NCI-H1092 (cell line): ENCODE results near the gene ZNHIT3.
A peak's percentile ranks its signal among the peaks of the same experiment; 100 is the strongest.
"Not testable (repeated sequence)": the region's sequence is repeated elsewhere in the genome, so short reads cannot be mapped to it uniquely, and the experiment has no call there.

Experiments
- DNase-seq: peaks from one replicate; lab custom pipeline; 2025; lab: John Stamatoyannopoulos, UW

Gene ZNHIT3

DNA sequence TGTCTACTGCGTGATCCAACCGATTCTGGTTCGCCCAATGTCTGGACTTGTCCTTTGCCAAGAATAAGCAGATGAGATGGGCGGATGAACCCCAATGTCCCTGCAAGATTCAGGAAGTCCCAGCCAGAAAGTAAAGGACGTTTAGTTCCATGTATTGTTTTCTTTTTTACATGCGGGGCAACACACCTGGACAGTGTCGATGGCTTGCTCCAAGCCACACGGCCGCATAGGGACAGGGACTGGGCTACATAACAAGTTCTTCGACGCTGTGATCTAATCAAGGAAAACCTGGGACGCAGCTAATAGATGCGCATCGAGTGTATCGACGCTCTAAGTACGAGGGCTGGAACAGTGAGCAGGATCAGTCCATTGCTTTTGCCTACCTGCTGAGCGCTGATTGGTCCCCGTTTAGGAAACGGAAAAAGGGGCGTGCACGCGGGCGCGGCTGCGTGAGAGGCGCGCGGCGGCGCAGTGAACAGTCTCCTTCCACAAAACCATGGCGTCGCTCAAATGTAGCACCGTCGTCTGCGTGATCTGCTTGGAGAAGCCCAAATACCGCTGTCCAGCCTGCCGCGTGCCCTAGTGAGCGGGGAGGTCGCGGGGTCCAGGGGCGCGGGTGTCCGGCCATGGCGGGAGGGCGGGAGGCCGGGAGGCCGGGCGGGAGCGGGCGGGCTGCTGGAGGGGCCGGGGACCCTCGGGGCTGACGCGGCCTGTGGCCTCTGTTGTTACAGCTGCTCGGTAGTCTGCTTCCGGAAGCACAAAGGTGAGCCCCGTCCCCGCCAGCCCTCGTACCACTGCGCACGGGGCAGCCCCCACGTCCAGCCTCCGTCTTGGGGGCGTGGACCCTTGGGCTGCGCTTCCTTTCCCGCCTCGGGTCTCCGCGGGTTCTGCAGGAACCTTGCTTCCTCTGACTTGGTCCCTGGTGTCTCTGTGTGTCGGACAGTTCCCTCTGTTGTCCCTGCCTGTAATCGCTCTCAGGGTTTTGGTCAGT lies at the start of gene ZNHIT3:
Gene ZNHIT3 (plus strand): TSS at position 478 of the 991 bp plus-strand sequence. CDS start 19 bp downstream, at position 497.
- peak; percentile 89 for DNase-seq

- not testable (repeated sequence) for DNase-seq
Observed at GRCh38 chr17:36441792-36442191, 44.7 kb upstream of the ZNHIT3 start.

- DNase-seq: no peak
Observed at GRCh38 chr17:36443777-36444176, 42.7 kb upstream of the ZNHIT3 start.

DNA sequence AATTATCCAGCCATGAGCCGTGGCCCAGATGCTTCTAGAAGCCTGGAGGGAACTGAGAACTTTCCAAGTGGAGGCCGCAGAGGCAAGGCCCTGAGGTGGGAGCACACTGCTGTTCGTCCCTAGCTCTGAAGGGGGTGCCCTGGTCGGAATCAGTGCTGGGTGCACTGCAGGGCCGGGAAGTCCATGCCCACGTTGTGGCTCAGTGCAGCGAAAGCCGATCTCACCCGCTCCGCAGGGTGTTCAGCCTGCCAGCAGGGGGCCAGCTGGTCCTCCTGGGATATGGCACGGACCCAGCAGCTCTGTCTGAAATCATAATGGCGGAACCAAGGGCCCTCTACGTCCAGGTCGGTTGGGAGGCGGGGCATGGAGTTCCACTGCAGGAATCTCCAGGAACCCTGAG lies 36.5 kb upstream of the ZNHIT3 start:
- DNase-seq: not testable (repeated sequence)

DNA sequence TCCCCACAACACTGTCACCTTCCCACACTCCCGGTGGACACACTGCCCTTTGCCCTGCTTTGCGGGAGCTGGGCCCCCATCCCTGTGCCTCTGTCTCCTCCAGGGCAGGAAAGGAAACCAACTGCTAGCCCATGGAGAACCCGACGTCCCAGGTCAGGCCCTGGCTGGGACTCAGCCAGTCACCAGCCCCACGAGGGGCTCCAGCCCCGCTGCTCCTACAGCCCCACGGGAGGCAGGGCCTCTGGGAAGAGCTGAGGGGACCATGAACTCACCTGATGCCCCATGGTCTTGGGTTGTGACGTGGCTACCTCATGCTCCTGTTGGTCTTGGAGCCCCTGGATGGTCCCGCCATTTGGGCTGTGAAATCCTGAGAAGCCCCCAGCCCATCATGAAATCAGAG lies 33.6 kb upstream of the ZNHIT3 start:
- not testable (repeated sequence) for DNase-seq

GRCh38 chr17:36457701-36458100 lies 28.8 kb upstream of the ZNHIT3 start:
- not testable (repeated sequence) for DNase-seq

DNA sequence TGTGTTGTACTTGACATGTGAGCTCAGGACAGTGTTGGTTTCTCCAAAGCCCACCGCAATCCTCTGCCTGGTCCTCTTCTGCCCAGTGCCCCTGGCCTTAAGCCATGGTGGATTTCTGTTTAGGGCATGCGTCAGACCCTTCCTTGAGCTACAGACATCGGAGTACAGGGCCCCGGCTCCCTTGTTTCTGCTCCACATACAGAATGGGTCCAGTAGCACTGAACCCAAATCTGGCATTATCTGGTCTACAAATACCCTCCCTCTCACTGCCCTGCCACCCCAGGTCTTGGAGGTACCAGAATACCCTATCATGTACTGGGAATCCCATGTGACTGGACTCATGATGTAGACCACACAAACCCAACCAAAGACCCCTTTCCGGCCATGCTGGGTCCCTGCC lies 27.4 kb upstream of the ZNHIT3 start:
- no peak for DNase-seq

GRCh38 chr17:36459601-36460000 lies 26.9 kb upstream of the ZNHIT3 start:
- no peak for DNase-seq

- DNase-seq: no peak
Observed at GRCh38 chr17:36460265-36460937, 26.1 kb upstream of the ZNHIT3 start.

DNA sequence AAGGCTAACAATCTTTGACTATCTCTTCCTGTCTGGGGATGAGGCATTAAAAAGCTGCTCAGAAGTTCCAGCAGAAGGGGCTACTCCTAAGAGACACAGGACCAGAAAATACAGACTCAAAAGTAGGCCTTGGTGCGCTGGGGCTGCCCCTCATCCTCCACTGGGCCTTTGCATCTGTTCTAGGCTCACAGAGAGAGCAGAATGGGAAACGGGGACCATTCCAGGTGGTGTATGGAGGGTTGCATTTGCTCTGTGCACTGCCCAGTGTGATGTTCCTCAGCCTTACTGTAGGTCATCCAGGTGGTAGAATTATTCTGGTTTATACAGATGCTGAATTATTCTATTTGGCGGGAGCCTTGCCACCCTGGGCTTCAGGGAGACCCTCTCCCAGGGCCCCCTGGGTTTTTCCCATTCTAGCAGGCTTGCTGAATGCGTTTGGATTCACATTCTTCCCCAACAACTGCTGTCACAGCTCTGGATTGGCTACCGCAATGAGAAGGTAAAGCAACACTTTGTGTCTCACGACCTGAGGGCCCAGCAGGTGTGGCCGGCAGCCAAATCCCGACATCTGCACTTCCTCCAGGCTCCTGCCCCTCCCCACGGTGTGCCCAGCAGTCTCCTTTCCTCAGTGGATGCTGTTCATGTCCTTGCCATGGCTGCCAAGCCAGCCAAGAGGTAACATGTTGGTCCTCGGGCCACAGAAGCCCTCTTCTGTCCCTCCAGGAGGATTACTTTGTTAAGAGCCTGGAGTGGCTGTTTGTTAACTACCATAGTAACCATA lies 25.0 kb upstream of the ZNHIT3 start:
- no peak for DNase-seq

DNA sequence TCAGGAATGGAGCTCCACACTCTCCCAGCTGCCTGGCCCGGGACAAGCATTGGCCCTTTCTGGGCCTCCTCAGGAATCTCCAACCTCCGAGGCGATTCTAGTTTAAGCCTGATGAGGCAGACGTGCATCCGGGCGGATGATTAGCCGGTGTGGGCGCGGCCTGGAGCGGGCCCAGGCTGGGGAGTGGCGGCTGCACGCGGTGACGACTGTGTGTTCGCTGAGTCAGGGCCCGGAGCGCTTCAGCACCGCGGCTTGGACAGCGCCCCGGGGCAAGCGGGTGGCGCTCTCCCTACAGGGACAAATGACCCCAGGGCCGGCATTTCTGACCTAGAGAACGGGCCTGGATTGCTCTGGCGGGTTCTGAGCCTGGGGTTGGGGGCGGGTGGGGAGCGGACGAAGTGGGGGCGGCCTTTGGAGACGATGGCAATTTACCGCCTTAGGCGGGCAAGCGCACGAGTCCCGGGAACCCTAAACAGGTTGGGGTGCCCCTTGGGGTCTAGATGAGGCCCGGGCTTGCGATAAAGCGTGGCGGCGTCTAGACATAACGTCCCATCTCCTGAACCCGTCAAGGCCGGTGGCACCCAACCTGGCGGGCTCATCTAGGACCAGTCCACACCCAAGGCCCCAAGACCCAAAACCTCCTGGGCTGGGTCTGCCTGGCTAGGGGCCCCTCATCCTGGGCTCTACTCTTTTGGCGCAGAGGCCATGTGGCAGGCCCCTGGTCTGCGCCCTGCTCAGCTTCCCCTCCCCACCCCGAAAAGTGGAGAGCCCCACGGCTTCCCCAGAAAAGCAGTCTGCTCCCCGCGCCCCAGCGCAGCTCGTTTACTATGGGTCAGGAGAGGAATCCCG lies 22.3 kb upstream of the ZNHIT3 start:
- no peak for DNase-seq

- no peak for DNase-seq
Observed at GRCh38 chr17:36464765-36465088, 21.8 kb upstream of the ZNHIT3 start.

- no peak for DNase-seq
Observed at GRCh38 chr17:36468903-36469635, 17.4 kb upstream of the ZNHIT3 start.

DNA sequence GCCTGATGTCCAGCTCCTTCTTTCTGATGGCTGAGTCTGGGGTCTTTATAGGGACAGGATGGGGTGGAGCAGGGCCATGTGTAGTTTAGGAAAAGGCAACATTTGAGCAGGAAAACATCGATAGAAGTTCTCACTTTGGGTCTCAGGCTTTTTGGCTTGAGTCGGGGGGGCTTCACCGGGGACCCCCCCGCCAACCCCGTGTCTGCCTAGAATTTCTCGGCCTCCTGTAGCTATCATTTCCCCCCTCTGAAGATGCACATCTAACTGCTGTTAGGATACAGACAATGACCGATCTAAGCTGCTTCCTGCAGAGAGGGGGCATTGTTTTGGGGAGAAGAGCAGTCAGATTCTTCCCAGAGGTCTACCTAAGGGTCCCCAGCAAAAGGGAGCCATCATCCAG lies 16.7 kb upstream of the ZNHIT3 start:
- DNase-seq: no peak

DNA sequence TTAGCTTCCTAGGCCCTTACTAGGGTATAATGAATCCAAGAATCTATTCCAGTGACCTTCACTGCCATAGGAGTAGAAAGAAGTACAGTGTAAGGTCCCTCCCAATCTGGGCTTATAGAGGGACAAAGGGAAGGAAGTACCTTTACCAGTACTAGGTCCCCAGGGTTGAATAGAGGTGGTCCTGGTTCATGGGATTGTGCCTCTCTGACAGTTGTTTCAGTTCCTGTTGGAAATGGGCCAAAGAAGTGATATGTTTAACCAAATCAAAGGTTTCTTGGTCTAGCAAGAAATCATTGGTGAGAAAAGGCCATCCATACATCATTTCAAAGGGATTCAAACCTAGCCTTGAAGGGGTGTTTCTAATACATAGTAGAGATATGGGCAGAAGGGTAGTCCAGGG lies 16.0 kb upstream of the ZNHIT3 start:
- no peak for DNase-seq

DNA sequence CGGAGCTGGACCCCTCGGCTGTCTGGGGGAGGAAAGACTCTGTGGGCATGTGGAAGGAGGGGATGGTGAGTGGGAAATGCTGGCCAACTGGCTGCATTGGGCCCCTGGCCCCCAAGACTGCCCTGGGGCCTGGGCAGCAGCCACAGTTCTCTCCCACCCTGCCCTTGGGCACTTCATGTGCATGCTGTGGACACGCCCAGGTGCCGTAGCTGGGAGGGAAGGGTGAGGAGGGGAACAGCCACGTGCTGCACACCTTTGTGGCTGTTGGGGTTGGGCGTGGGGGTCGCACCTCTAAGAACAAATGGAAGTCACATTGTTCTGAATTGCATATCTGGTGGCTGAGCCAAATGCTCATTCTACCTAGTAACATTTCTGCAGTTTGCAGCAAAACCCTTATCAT lies 11.9 kb upstream of the ZNHIT3 start:
- no peak for DNase-seq

DNA sequence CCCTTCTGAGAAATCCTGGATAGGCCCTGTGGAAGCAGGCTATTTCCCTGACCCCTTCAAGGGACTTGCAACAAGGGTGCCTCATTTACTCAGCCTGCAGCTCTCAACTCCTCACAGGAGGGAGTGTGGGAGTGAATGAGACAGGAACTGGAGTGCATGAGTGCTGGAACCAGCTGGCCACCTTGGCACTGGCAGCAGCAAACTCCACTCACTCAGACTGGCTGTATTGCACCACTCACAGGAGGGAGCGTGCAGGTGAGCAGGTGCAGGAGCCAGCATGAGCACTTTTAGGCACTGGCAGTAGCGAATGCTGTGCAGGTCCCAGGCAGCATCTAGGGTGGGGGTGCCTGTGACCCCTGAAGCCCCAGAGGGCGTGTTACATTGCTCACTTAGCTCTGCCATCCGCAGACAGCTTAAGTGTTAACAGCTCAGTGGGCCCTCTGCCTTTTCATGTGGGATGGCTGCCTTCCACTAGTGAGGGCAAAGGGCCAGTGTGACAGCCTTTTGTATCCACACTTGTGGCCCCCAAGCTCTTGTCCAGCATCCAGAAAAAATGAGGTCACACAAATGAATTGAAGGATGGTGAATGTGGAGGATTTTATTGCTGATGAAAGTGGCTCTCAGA lies 11.0 kb upstream of the ZNHIT3 start:
- DNase-seq: no peak

GRCh38 chr17:36481829-36482228 lies 4.7 kb upstream of the ZNHIT3 start:
- DNase-seq: no peak

GRCh38 chr17:36482611-36483504 lies 3.6 kb upstream of the ZNHIT3 start:
- peak; percentile 34 for DNase-seq
